HG02759 (cell line): Measurements from ENCODE around the gene PTCD1.

Experiments used
- ATAC-seq: cut with Tn5 transposase; IDR thresholded peaks from one replicate; pipeline ENCODE4 v1.9.1; 2021; ENCODE audit warnings: mild to moderate bottlenecking, moderate library complexity; ENCODE audit not compliant: unreplicated experiment

Gene PTCD1

GRCh38 chr7:99373091-99374066, 65.2 kb downstream of the PTCD1 start:
- no peak for ATAC-seq

DNA sequence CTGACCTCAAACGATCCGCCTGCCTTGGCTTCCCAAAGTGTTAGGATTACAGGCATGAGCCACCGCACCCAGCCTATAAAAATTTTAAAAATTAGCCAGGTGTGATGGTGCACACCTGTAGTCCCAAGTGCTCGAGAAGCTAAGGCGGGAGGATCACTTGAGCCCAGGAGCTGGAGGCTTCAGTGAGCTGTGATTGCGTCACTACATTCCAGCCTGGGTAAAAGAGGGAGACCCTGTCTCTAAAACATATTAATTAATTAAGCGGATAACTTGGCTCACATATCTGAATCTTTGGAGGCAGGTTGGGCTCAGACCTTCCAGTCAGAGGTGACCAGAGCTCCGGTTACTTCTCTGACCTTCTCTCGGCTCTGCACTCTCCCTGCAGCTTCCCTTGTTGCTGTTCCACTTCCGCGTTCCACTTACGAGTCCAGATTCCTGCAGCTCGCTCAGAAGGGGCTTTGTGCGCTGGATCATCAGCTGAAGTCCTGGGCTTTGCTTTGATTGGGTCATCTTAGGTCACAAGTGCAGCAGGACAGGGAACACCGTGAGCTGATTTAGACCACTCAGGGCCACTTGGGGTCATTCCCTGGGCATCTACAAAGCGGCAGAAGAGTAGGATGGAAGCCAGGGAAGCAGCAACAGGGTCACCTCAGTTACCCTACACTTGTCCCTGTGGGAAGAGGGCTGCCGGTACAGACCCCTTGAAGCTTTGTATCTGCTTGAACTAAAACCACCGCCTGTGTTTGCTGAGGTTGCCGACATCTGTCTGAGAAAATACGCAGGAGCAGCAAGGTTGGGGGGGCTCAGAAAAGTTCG, 66.1 kb downstream of the PTCD1 start:
- ATAC-seq = no peak

DNA sequence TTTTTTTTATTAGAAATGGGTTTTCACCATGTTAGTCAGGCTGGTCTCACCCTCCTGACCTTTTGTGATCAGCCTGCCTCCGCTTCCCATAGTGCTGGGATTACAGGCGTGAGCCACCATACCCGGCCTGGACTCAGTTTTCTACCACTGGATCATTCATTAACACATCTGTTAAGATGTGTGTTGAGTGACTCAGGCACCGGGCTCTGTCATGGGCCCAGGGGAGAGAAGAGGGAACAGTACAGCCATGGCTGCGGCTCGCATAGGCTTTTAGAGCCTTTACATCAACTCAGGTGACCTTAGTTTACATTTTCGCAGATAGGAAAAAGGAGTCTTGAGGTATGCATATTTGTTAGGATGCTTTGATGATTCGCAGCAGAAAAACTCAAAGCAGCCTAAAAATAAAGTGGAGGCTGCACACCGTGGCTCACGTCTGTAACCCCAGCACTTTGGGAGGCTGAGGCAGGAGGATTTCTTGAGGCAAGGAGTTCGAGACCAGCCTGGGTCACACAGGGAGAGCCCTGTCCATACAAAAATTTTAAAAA, 67.2 kb downstream of the PTCD1 start:
- ATAC-seq = no peak

- ATAC-seq = no peak
Observed at GRCh38 chr7:99369767-99370391, 68.7 kb downstream of the PTCD1 start.

GRCh38 chr7:99368750-99369389, 69.7 kb downstream of the PTCD1 start:
- ATAC-seq = no peak
